WTC11 (cell line): ENCODE data around the gene RBM20. TPM values are rescaled to one million over a fixed set of nuclear protein-coding genes. Genes with fewer than 3 reads are reported as not detected.

Source experiments
- ATAC-seq: fragments of 200-7000 bp; cut with Tn5 transposase; 2 replicates; pipeline ENCODE4 v1.10.0; 2021; ENCODE audit warnings: mild to moderate bottlenecking, moderate library complexity
- CTCF ChIA-PET: fragments of 300-600 bp; sonication (Branson Sonifier 250); formaldehyde crosslinking; loops from one replicate; lab custom pipeline; 2021; ENCODE audit warnings: antibody characterized with exemption; lab: Charles Lee
- POLR2A ChIA-PET: fragments of 350-600 bp; sonication (Branson Sonifier 250); formaldehyde crosslinking; loops from one replicate; lab custom pipeline; 2021; ENCODE audit warnings: antibody characterized with exemption; lab: Charles Lee
- DNase-seq: peaks from one replicate; pipeline ENCODE4 v3.0.0; 2021; ENCODE audit warnings: low spot score
- H3K27ac Mint-ChIP-seq: 2 replicates; pipeline ENCODE4 v1.8.0; 2021; ENCODE audit warnings: mixed read lengths
- H3K27me3 Mint-ChIP-seq: 2 replicates; pipeline ENCODE4 v1.8.0; 2021; ENCODE audit warnings: low read depth, mild to moderate bottlenecking, moderate library complexity, mixed read lengths
- H3K36me3 Mint-ChIP-seq: 2 replicates; pipeline ENCODE4 v1.8.0; 2021; ENCODE audit warnings: mixed read lengths
- H3K4me1 Mint-ChIP-seq: 2 replicates; pipeline ENCODE4 v1.8.0; 2022; ENCODE audit warnings: mixed read lengths
- H3K4me3 Mint-ChIP-seq: 2 replicates; pipeline ENCODE4 v1.8.0; 2021; ENCODE audit warnings: mild to moderate bottlenecking, moderate library complexity, mixed read lengths
- H3K9me3 Mint-ChIP-seq: 2 replicates; pipeline ENCODE4 v1.8.0; 2021; ENCODE audit warnings: mixed read lengths
- ARID4B ChIP-seq: sonication (generic); formaldehyde crosslinking; IDR thresholded peaks from 2 replicates; pipeline ENCODE4 v1.8.0; 2023; ENCODE audit warnings: missing genetic modification reagents, mild to moderate bottlenecking, borderline replicate concordance
- ATF2 ChIP-seq: sonication (generic); formaldehyde crosslinking; IDR thresholded peaks from 2 replicates; pipeline ENCODE4 v1.8.1; 2022; ENCODE audit warnings: low read depth, missing genetic modification reagents, borderline replicate concordance
- CREM ChIP-seq: sonication (generic); formaldehyde crosslinking; IDR thresholded peaks from 2 replicates; pipeline ENCODE4 v1.8.1; 2022; ENCODE audit warnings: mild to moderate bottlenecking, missing genetic modification reagents, moderate library complexity
- ERG ChIP-seq: fragments of 250-450 bp; sonication (Bioruptor Pico); IDR thresholded peaks from 2 replicates; pipeline ENCODE4 v1.8.0; 2021; ENCODE audit warnings: mild to moderate bottlenecking
- GABPB1 ChIP-seq: sonication (generic); formaldehyde crosslinking; IDR thresholded peaks from 2 replicates; pipeline ENCODE4 v1.8.1; 2023; ENCODE audit warnings: mild to moderate bottlenecking, missing genetic modification reagents
- HMGA2 ChIP-seq: fragments of 250-450 bp; sonication (Bioruptor Pico); IDR thresholded peaks from 2 replicates; pipeline ENCODE4 v1.4.0; 2021; ENCODE audit warnings: mild to moderate bottlenecking, moderate library complexity
- JUN ChIP-seq: sonication (generic); formaldehyde crosslinking; IDR thresholded peaks from 2 replicates; pipeline ENCODE4 v1.8.0; 2023; ENCODE audit warnings: mild to moderate bottlenecking, missing genetic modification reagents
- MAX ChIP-seq: sonication (generic); formaldehyde crosslinking; IDR thresholded peaks from 2 replicates; pipeline ENCODE4 v1.8.0; 2022; ENCODE audit warnings: mild to moderate bottlenecking, missing genetic modification reagents
- NR2C2 ChIP-seq: sonication (generic); formaldehyde crosslinking; IDR thresholded peaks from 2 replicates; pipeline ENCODE4 v1.8.0; 2022; ENCODE audit warnings: mild to moderate bottlenecking, missing genetic modification reagents
- RELA ChIP-seq: sonication (generic); formaldehyde crosslinking; IDR thresholded peaks from 2 replicates; pipeline ENCODE4 v1.8.1; 2022; ENCODE audit warnings: missing genetic modification reagents, mild to moderate bottlenecking, borderline replicate concordance
- RORB ChIP-seq: fragments of 250-450 bp; sonication (Bioruptor Pico); IDR thresholded peaks from 2 replicates; pipeline ENCODE4 v1.9.0; 2021; ENCODE audit warnings: mild to moderate bottlenecking
- TP53 ChIP-seq: sonication (generic); formaldehyde crosslinking; IDR thresholded peaks from 2 replicates; pipeline ENCODE4 v1.8.1; 2023; ENCODE audit warnings: mild to moderate bottlenecking, missing genetic modification reagents
- USF1 ChIP-seq: sonication (generic); formaldehyde crosslinking; IDR thresholded peaks from 2 replicates; pipeline ENCODE4 v1.8.0; 2022; ENCODE audit warnings: mild to moderate bottlenecking, missing genetic modification reagents
- ZBTB43 ChIP-seq: sonication (generic); formaldehyde crosslinking; IDR thresholded peaks from 2 replicates; pipeline ENCODE4 v1.8.1; 2023; ENCODE audit warnings: mild to moderate bottlenecking, missing genetic modification reagents
- ZNF317 ChIP-seq: sonication (generic); formaldehyde crosslinking; IDR thresholded peaks from 2 replicates; pipeline ENCODE4 v1.8.1; 2023; ENCODE audit warnings: low read depth, mild to moderate bottlenecking, moderate library complexity, missing genetic modification reagents, borderline replicate concordance
- ZNF425 ChIP-seq: fragments of 250-450 bp; sonication (Bioruptor Pico); conservative IDR thresholded peaks from 2 replicates; pipeline ENCODE4 v1.9.0; 2021; ENCODE audit warnings: mild to moderate bottlenecking
- ZNF671 ChIP-seq: fragments of 250-450 bp; sonication (Bioruptor Pico); IDR thresholded peaks from 2 replicates; pipeline ENCODE4 v1.8.0; 2021; ENCODE audit warnings: mild to moderate bottlenecking
- total RNA-seq: library from RNA; stranded (reverse); gene quantifications from 3 replicates; pipeline ENCODE4 v1.2.3, GENCODE V29; 2021

Gene RBM20
- total RNA-seq, 1 experiment from 2014 or later, result 0.52 TPM

GRCh38 chr10:110613341-110613995 is 30.7 kb upstream of the RBM20 start:
- no peak for TF ChIP-seq MAX (CRISPR knock-in tag)
- no peak for TF ChIP-seq RELA (CRISPR knock-in tag)
- TF ChIP-seq JUN (CRISPR knock-in tag), result no peak
- TF ChIP-seq ARID4B (CRISPR knock-in tag), result no peak
- no peak for TF ChIP-seq CREM (CRISPR knock-in tag)
- TF ChIP-seq GABPB1, result no peak
- TF ChIP-seq ZBTB43, result no peak
- no peak for TF ChIP-seq ZNF425 (CRISPR knock-in tag)
- no peaks in the 10 kb centered on the region; the same call in 1 of the 2 replicates for H3K27me3 Mint-ChIP-seq
- no peaks in the 10 kb centered on the region for H3K36me3 Mint-ChIP-seq
- H3K9me3 Mint-ChIP-seq, result no peaks in the 10 kb centered on the region
- ATAC-seq, result no peak
- ChIA-PET POLR2A (no interaction called here), CTCF (interaction anchor here (1.1 to 1.3 kb wide), 2 partner anchors 24 to 58 kb away, joined by 3 to 4 read pairs; no protein-coding TSS in a partner anchor)
- DNase-seq, result no peak
- peaks cover 22% of the 10 kb centered on the region for H3K4me1 Mint-ChIP-seq
- no peak overlapping the region for H3K4me3 Mint-ChIP-seq
- H3K27ac Mint-ChIP-seq, result no peak overlapping the region

- POLR2A ChIA-PET, result no interaction called here
- H3K27me3 Mint-ChIP-seq, result no peaks in the 10 kb centered on the region; the same call in 1 of the 2 replicates
- DNase-seq (no peak), ATAC-seq (no peak)
- no peak overlapping the region for H3K27ac Mint-ChIP-seq
- no peak overlapping the region for H3K4me3 Mint-ChIP-seq
- peaks cover 22% of the 10 kb centered on the region for H3K4me1 Mint-ChIP-seq
- CTCF ChIA-PET, result interaction anchor here (1.1 to 1.3 kb wide), 2 partner anchors 23 to 58 kb away, joined by 3 to 4 read pairs; no protein-coding TSS in a partner anchor
- no peaks in the 10 kb centered on the region for H3K36me3 Mint-ChIP-seq
- no peaks in the 10 kb centered on the region for H3K9me3 Mint-ChIP-seq
- TF ChIP-seq RORB (CRISPR knock-in tag), result no peak
- TF ChIP-seq ZNF317 (CRISPR knock-in tag), result no peak
- TF ChIP-seq ZNF671 (CRISPR knock-in tag), result no peak
- TF ChIP-seq ZBTB43, result no peak
- TF ChIP-seq USF1 (CRISPR knock-in tag), result no peak
- TF ChIP-seq TP53, result no peak
- no peak for TF ChIP-seq HMGA2
- no peak for TF ChIP-seq NR2C2 (CRISPR knock-in tag)
- no peak for TF ChIP-seq ATF2 (CRISPR knock-in tag)
- TF ChIP-seq ERG (CRISPR knock-in tag), result no peak
Measured at GRCh38 chr10:110613996-110614495, 30.1 kb upstream of the RBM20 start.
